ENCODE data around the gene HSD11B2. TPM values are rescaled to one million over a fixed set of nuclear protein-coding genes. Genes with fewer than 3 reads are reported as not detected.
A peak's percentile ranks its signal among the peaks of the same experiment; 100 is the strongest.

The HSD11B2 gene
- total and polyA plus RNA-seq, 2 donors (not counting 1 experiment from before 2014, with no cell fraction given): 0.15 TPM; not detected in 1

DNA sequence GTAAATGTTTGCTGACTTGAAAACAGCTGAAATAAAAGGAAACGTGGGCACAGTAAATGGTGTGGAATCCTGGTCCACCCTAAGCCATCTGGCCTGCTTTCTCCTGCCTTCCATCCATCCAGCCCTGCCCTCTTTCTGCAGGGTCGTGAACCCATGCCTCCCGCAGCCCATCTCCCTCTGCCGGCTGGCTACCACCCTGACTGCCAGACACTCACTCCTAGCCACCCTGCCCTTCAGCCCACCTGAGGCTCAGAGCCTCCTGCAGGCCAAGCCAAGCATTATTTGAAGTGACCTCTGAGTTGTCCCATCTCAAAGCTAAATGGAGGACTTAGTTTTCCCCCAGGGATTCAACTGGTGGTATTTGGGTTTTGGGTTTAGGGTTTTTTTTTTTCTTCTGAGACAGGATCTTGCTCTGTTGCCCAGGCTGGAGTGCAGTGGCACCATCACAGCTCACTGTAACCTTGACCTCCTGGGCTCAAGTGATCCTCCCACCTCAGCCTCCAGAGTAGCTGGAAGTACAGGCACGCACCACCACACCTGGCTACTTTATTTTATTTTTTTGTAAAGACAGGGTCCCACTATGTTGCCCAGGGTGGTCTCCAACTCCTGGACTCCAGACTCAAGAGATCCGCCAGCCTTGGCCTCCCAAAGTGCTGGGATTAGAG, 23.0 kb upstream of the HSD11B2 start:
- peak overlapping the region; percentile 75 for H3K27ac ChIP-seq (ENCODE audit: insufficient read depth, low read length)
- H3K27me3 ChIP-seq (ENCODE audit: control insufficient read depth, insufficient read depth, low read length): no peaks in the 10 kb centered on the region
- H3K4me3 ChIP-seq (replicated peaks in 1 of 4; ENCODE audit: control extremely low read depth in 1 of 4, insufficient read depth in 1 of 4, low read depth in 3 of 4, low read length in 4 of 4): no peak overlapping the region
- H3K9me3 ChIP-seq (ENCODE audit: control insufficient read depth, insufficient read depth, low read depth, low read length): no peaks in the 10 kb centered on the region
- H3K36me3 ChIP-seq (ENCODE audit: control insufficient read depth, insufficient read depth, low read length): no peaks in the 10 kb centered on the region
- DNase-seq (ENCODE audit: low read depth in 2 of 2): no peak
- no peaks in the 10 kb centered on the region for H4K20me1 ChIP-seq (ENCODE audit: control insufficient read depth, extremely low read depth, insufficient read depth, low read length)
- TF ChIP-seq EZH2 (IDR thresholded peaks at IDR 0.05; ENCODE audit: low read length, missing control alignments): no peak
- TF ChIP-seq, protein P1, sequence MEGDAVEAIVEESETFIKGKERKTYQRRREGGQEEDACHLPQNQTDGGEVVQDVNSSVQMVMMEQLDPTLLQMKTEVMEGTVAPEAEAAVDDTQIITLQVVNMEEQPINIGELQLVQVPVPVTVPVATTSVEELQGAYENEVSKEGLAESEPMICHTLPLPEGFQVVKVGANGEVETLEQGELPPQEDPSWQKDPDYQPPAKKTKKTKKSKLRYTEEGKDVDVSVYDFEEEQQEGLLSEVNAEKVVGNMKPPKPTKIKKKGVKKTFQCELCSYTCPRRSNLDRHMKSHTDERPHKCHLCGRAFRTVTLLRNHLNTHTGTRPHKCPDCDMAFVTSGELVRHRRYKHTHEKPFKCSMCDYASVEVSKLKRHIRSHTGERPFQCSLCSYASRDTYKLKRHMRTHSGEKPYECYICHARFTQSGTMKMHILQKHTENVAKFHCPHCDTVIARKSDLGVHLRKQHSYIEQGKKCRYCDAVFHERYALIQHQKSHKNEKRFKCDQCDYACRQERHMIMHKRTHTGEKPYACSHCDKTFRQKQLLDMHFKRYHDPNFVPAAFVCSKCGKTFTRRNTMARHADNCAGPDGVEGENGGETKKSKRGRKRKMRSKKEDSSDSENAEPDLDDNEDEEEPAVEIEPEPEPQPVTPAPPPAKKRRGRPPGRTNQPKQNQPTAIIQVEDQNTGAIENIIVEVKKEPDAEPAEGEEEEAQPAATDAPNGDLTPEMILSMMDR (conservative IDR thresholded peaks at IDR 0.05 in 1 of 2, IDR thresholded peaks at IDR 0.05 in 1 of 2; ENCODE audit: low read depth in 1 of 2, low read length in 2 of 2): no peak
- H3K4me1 ChIP-seq (ENCODE audit: control insufficient read depth, extremely low read depth, insufficient read depth, low read length): peaks cover 24% of the 10 kb centered on the region
- H3K9ac ChIP-seq (ENCODE audit: insufficient read depth, low read length): no peak overlapping the region
- no peak overlapping the region for H2AFZ ChIP-seq (ENCODE audit: low read length)
- H3K4me2 ChIP-seq (ENCODE audit: extremely low read depth, insufficient read depth, low read length): no peak overlapping the region
- no peaks in the 10 kb centered on the region for H3K79me2 ChIP-seq (ENCODE audit: control insufficient read depth, insufficient read depth, low read length)

DNA sequence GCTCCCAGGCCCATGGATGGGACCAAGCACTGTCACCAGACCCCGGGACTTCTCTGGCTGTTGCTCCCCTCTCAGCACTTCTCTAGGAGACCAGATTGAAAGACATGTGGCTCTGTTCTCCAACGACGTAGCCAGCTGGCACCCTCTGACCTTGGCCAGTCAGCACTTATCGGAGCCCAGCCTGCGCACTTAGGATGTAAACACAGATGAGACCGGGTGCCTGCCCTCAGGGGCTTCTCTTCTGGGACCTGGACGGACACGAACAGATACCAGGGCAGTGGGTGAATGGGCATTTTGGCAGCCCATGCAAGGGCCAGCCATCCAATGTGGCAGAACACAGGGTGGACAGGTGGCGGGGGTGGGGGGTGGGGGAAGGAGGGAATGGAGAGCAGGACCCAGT, 21.3 kb upstream of the HSD11B2 start:
- TF ChIP-seq, protein P1 (conservative IDR thresholded peaks at IDR 0.05 in 1 of 2, IDR thresholded peaks at IDR 0.05 in 1 of 2; ENCODE audit: low read depth in 1 of 2, low read length in 2 of 2): no peak
- TF ChIP-seq EZH2 (IDR thresholded peaks at IDR 0.05; ENCODE audit: low read length, missing control alignments): no peak
- Histone ChIP-seq H3K4me3 (replicated peaks in 1 of 4; ENCODE audit: control extremely low read depth in 1 of 4, insufficient read depth in 1 of 4, low read depth in 3 of 4, low read length in 4 of 4) (no peak overlapping the region), H3K36me3 (ENCODE audit: control insufficient read depth, insufficient read depth, low read length) (no peaks in the 10 kb centered on the region), H4K20me1 (ENCODE audit: control insufficient read depth, extremely low read depth, insufficient read depth, low read length) (no peaks in the 10 kb centered on the region), H2AFZ (ENCODE audit: low read length) (no peak overlapping the region), H3K27me3 (ENCODE audit: control insufficient read depth, insufficient read depth, low read length) (no peaks in the 10 kb centered on the region), H3K9ac (ENCODE audit: insufficient read depth, low read length) (no peak overlapping the region), H3K4me1 (ENCODE audit: control insufficient read depth, extremely low read depth, insufficient read depth, low read length) (peaks cover 24% of the 10 kb centered on the region), H3K79me2 (ENCODE audit: control insufficient read depth, insufficient read depth, low read length) (no peaks in the 10 kb centered on the region), H3K9me3 (ENCODE audit: control insufficient read depth, insufficient read depth, low read depth, low read length) (no peaks in the 10 kb centered on the region), H3K27ac (ENCODE audit: insufficient read depth, low read length) (no peak overlapping the region), H3K4me2 (ENCODE audit: extremely low read depth, insufficient read depth, low read length) (no peak overlapping the region)
- no peak for DNase-seq (ENCODE audit: low read depth in 2 of 2)

DNA sequence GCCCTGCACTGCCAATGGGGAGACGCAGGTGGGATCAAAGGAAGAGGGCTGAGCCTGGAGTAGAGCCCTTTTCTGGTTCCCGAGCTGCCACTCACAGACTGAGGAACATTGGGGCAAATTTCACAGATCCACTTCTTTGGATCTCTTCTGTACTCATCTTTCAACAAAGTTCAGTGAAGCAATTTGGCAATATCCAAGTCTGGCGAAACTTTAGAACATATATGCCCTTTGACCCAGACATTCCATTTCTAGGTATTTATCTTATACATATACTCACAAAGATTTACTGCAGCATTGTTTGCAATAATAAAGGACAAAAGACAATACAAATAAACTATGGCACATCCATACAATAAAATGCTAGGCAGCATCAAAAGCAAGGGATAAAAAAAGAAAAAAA, 19.6 kb upstream of the HSD11B2 start:
- Histone ChIP-seq H4K20me1 (ENCODE audit: control insufficient read depth, extremely low read depth, insufficient read depth, low read length) (no peaks in the 10 kb centered on the region), H3K9me3 (ENCODE audit: control insufficient read depth, insufficient read depth, low read depth, low read length) (no peaks in the 10 kb centered on the region), H2AFZ (ENCODE audit: low read length) (no peak overlapping the region), H3K27me3 (ENCODE audit: control insufficient read depth, insufficient read depth, low read length) (no peaks in the 10 kb centered on the region), H3K27ac (ENCODE audit: insufficient read depth, low read length) (no peak overlapping the region), H3K79me2 (ENCODE audit: control insufficient read depth, insufficient read depth, low read length) (no peaks in the 10 kb centered on the region), H3K4me2 (ENCODE audit: extremely low read depth, insufficient read depth, low read length) (no peak overlapping the region), H3K36me3 (ENCODE audit: control insufficient read depth, insufficient read depth, low read length) (no peaks in the 10 kb centered on the region), H3K4me1 (ENCODE audit: control insufficient read depth, extremely low read depth, insufficient read depth, low read length) (peaks cover 13% of the 10 kb centered on the region), H3K4me3 (replicated peaks in 1 of 4; ENCODE audit: control extremely low read depth in 1 of 4, insufficient read depth in 1 of 4, low read depth in 3 of 4, low read length in 4 of 4) (no peak overlapping the region), H3K9ac (ENCODE audit: insufficient read depth, low read length) (no peak overlapping the region)
- TF ChIP-seq, protein P1 (conservative IDR thresholded peaks at IDR 0.05 in 1 of 2, IDR thresholded peaks at IDR 0.05 in 1 of 2; ENCODE audit: low read depth in 1 of 2, low read length in 2 of 2): no peak
- no peak for TF ChIP-seq EZH2 (IDR thresholded peaks at IDR 0.05; ENCODE audit: low read length, missing control alignments)
- DNase-seq (ENCODE audit: low read depth in 2 of 2): no peak

All from fibroblast of lung (primary cell).